GM12864 (cell line): ENCODE measurements around the gene PRPF40B.

ENCODE experiments used
- DNase-seq: peaks from one replicate; pipeline ENCODE4 v3.0.0-alpha.2; 2011; ENCODE audit warnings: low read depth
- H3K4me3 ChIP-seq: 2 replicates; pipeline ENCODE4 v1.5.1; 2011; ENCODE audit warnings: mild to moderate bottlenecking, low read depth, low read length, control low read depth
- CTCF ChIP-seq: IDR thresholded peaks from 2 replicates; pipeline ENCODE4 v1.5.1; 2011; ENCODE audit warnings: low read depth, mild to moderate bottlenecking, moderate library complexity, low read length, control low read depth, inconsistent platforms; ENCODE audit errors: missing control alignments

The PRPF40B gene

GRCh38 chr12:49645146-49646039 lies 22.0 kb downstream of the PRPF40B start:
- DNase-seq = no peak
- no peak for TF ChIP-seq CTCF
- H3K4me3 ChIP-seq = no peak overlapping the region

GRCh38 chr12:49646331-49646830 lies 23.0 kb downstream of the PRPF40B start:
- H3K4me3 ChIP-seq = no peak overlapping the region
- no peak for TF ChIP-seq CTCF

DNA sequence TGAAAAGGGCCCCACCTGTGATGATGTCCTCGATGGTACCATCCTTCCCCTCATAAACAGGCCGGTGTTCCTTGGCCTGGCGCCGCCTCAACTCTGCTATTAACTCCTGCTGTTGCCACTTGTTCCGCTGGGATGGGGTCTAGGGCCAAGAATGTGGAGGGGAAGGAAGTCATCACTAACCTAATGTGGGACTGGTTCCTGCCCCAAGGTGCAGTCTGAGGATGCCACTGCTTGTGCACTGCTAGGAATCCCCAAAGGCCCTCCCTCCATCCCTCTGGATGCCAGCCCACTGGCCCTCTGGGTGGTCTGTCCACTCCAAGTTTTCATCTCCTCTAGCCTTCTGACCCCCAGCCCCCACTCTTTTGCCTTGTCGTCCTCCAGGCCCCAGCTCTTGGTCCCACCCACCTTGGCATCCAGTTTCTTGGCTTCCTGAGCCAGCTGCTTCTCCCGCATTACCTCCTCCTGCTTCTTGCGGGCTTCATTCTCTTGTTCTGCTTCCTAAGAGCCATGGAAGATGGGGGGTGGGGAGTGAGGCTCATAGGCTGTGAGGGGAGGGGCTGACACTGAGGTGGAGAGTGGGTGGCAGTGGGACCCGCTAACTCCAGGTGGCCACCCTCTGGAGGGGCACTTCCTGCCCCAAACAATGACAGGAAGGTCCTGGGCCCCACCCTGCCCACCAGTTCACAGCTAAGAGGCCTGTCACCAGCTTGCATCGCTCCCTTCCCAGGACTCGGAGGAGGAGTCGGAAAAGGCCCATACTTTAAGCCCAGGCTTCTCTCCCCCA lies 23.7 kb downstream of the PRPF40B start:
- H3K4me3 ChIP-seq = no peak overlapping the region
- DNase-seq = no peak
- no peak for TF ChIP-seq CTCF

More at GRCh38 chr12:49646331-49646830, 23.0 kb downstream of the PRPF40B start:
- no peak for DNase-seq

DNA sequence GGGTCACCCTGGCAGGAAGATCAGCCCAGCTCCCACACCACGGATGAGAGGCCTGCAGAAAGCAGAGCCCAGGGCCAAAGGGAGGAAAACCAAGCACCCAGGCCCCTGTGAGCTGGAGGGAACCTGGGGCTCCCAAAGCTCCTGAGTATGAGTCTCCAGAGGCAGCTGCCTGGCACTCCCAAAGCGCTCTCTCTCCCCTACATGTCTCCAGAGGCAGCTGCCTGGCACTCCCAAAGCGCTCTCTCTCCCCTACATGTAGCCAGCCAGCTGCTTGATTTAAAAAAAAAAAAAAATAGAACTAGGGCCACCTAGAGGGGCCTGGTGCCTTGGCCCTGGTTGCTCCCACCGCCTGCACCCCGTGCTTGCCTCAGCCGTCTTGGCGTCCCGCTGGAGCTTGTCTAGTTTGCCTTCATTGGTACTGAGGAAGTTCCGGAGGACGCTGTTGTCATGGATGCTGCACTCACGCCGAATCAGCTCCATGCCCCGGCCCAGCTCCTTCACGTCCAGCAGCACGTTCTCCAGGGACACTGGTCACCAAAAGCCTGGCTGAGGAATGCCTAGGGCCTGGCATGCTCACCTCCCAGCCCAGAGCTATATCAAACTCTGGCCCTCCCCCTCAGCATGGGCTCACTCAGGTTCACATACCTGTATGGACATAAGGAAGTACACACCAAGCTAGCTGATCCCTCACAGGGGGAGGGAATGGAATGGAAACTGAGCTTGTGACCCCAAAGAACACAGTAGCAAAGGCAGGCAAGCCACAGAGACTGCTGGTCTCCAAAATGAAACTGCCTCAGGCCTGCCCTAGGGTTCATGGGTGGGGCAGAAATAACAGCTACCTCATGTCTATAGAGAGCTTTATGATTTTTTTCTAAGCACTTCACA lies 24.7 kb downstream of the PRPF40B start:
- TF ChIP-seq CTCF = no peak
- DNase-seq = no peak
- no peak overlapping the region for H3K4me3 ChIP-seq

DNA sequence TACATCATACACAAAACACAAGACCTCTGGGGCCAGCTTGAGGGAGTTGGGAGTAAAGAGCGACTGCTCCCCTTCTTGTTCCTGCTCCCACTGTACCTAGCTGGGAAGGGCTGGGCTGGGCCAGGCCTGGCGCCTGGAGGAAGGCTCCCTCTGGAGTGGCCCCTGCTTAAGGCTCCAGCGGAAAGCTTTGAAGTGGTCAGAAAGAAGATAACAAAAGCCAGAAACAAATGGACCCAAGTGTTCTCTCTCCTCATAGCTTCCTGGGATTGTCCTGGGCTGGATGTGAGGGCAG lies 25.3 kb downstream of the PRPF40B start:
- DNase-seq = no peak
- TF ChIP-seq CTCF = no peak
- no peak overlapping the region for H3K4me3 ChIP-seq

DNA sequence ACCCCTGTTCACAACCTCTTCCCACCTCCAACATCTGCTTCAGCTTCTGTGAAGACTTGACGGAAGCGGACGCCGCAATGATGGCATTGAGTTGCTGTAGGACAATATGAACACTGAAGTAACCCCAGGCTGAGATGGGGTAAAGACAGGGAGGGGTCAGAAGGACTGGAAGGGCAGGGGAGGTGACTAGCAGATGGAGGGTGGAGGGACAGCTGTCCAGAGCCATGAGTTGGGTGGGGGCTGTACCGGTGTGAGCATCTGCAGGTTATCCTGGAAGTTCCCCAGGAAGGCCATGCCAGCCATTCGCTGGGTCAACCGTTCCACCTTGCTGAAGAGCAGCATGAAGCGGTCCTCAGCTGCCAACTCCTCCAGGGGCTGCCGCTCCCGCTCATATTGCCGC lies 26.1 kb downstream of the PRPF40B start:
- TF ChIP-seq CTCF = no peak
- no peak overlapping the region for H3K4me3 ChIP-seq
- DNase-seq = no peak
